ENCODE results near the gene SERAC1.

DNA sequence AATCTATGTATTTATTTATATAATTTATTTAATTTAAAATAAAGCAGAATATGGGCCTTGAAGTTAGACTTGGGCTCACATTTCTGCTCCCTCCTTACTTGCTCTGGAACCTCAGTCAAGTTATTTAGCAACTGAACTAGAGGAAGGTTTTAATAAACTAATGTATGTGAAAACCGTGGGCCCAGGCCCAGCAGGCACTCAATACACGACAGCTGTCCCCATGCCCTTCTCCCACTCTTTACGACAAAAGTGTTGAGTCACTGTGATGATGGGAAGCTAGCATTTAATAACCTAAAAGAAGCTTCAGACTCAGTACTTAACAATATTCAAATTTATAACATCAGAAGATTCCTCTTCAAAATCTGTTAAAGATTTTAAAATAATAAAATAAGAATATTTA, 46.7 kb downstream of the SERAC1 start:
- TF ChIP-seq POLR2A (IDR thresholded peaks at IDR 0.05; ENCODE audit: low read depth, low read length) (no peak), MAFK (IDR thresholded peaks at IDR 0.05; ENCODE audit: low read depth, low read length) (no peak), FOS (IDR thresholded peaks at IDR 0.05; ENCODE audit: low read depth, low read length) (no peak), SMC3 (IDR thresholded peaks at IDR 0.05; ENCODE audit: low read depth, low read length) (no peak), RAD21 (IDR thresholded peaks at IDR 0.05; ENCODE audit: low read length) (no peak), RFX5 (IDR thresholded peaks at IDR 0.05; ENCODE audit: low read depth, low read length) (no peak)
- TF ChIP-seq, protein P1, sequence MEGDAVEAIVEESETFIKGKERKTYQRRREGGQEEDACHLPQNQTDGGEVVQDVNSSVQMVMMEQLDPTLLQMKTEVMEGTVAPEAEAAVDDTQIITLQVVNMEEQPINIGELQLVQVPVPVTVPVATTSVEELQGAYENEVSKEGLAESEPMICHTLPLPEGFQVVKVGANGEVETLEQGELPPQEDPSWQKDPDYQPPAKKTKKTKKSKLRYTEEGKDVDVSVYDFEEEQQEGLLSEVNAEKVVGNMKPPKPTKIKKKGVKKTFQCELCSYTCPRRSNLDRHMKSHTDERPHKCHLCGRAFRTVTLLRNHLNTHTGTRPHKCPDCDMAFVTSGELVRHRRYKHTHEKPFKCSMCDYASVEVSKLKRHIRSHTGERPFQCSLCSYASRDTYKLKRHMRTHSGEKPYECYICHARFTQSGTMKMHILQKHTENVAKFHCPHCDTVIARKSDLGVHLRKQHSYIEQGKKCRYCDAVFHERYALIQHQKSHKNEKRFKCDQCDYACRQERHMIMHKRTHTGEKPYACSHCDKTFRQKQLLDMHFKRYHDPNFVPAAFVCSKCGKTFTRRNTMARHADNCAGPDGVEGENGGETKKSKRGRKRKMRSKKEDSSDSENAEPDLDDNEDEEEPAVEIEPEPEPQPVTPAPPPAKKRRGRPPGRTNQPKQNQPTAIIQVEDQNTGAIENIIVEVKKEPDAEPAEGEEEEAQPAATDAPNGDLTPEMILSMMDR (conservative IDR thresholded peaks at IDR 0.05; ENCODE audit: low read depth, low read length), result no peak
- TF ChIP-seq, protein P2, sequence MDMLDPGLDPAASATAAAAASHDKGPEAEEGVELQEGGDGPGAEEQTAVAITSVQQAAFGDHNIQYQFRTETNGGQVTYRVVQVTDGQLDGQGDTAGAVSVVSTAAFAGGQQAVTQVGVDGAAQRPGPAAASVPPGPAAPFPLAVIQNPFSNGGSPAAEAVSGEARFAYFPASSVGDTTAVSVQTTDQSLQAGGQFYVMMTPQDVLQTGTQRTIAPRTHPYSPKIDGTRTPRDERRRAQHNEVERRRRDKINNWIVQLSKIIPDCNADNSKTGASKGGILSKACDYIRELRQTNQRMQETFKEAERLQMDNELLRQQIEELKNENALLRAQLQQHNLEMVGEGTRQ (IDR thresholded peaks at IDR 0.05; ENCODE audit: low read depth, low read length), result no peak

Measured in IMR-90 (cell line).